A204.1 (cell line): Measurements from ENCODE around the gene SEC24A.
"Not testable (repeated sequence)": the region's sequence is repeated elsewhere in the genome, so short reads cannot be mapped to it uniquely, and the experiment has no call there.

ENCODE experiments used
- FAIRE-seq: peaks from 2 replicates; lab custom pipeline; 2012; peaks lifted over from hg19 to GRCh38; lab: Jason Lieb, UNC

The SEC24A gene

GRCh38 chr5:134749415-134749814, 100.8 kb downstream of the SEC24A start:
- FAIRE-seq: no peak

GRCh38 chr5:134758176-134758503, 109.6 kb downstream of the SEC24A start:
- no peak for FAIRE-seq

GRCh38 chr5:134758504-134759341, 110.1 kb downstream of the SEC24A start, which contains the start of gene DDX46:
Gene DDX46, plus strand, starts transcription at chr5:134758779. Its CDS starts 160 bp downstream, at chr5:134758939.
- FAIRE-seq: no peak

- FAIRE-seq: not testable (repeated sequence)
Observed at GRCh38 chr5:134767528-134768291, 119.1 kb downstream of the SEC24A start.

- no peak for FAIRE-seq
Observed at GRCh38 chr5:134769206-134769605, 120.6 kb downstream of the SEC24A start.

- FAIRE-seq: no peak
Observed at GRCh38 chr5:134772461-134773125, 124.0 kb downstream of the SEC24A start.

- FAIRE-seq: no peak
Observed at GRCh38 chr5:134777366-134777765, 128.8 kb downstream of the SEC24A start.
